Mucosa of stomach (tissue), 1 donor: Measurements from ENCODE around the gene WEE2.

Experiments
- H3K27me3 ChIP-seq: one replicate; pipeline ENCODE4 v1.7.0; 2013; ENCODE audit warnings: mild to moderate bottlenecking, low read length; ENCODE audit not compliant: control insufficient read depth, insufficient read depth
- H3K36me3 ChIP-seq: one replicate; pipeline ENCODE4 v1.7.0; 2013; ENCODE audit warnings: low read length; ENCODE audit not compliant: control insufficient read depth, insufficient read depth
- H3K4me1 ChIP-seq: one replicate; pipeline ENCODE4 v1.7.0; 2013; ENCODE audit warnings: mild to moderate bottlenecking, low read length; ENCODE audit not compliant: control insufficient read depth, insufficient read depth
- H3K4me3 ChIP-seq: one replicate; pipeline ENCODE4 v1.7.0; 2013; ENCODE audit warnings: low read length
- H3K9ac ChIP-seq: one replicate; pipeline ENCODE4 v1.7.0; 2013; ENCODE audit warnings: mild to moderate bottlenecking, low read length, moderate library complexity
- H3K9me3 ChIP-seq: one replicate; pipeline ENCODE4 v1.7.0; 2013; ENCODE audit warnings: mild to moderate bottlenecking, low read length, moderate library complexity; ENCODE audit not compliant: control insufficient read depth
- donor health status: Pancreatic carcinoma.

WEE2 gene

DNA sequence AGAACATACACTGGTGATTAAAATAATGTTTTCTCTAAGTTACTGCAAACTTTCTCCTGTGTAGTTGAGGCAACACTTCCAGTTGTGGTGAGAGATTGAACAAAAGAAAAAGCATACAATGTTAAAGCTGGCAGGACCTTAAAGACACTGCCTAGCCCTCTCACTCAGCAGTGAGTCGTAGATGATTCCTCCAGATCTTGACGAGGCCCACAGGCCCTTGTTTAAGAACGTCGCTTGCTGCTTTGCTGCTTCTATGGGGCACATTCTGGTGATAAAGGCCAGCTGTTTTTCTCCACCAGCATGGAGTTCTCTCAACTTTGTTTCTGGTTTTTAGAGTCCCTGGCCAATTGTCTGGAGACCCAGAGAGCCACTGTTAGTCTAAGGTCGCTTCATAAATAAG lies 3.4 kb upstream of the WEE2 start:
- Histone ChIP-seq H3K36me3 (no peaks in the 10 kb centered on the region), H3K9me3 (no peaks in the 10 kb centered on the region), H3K9ac (no peak overlapping the region), H3K4me3 (no peak overlapping the region), H3K4me1 (peaks cover 48% of the 10 kb centered on the region), H3K27me3 (no peaks in the 10 kb centered on the region)

DNA sequence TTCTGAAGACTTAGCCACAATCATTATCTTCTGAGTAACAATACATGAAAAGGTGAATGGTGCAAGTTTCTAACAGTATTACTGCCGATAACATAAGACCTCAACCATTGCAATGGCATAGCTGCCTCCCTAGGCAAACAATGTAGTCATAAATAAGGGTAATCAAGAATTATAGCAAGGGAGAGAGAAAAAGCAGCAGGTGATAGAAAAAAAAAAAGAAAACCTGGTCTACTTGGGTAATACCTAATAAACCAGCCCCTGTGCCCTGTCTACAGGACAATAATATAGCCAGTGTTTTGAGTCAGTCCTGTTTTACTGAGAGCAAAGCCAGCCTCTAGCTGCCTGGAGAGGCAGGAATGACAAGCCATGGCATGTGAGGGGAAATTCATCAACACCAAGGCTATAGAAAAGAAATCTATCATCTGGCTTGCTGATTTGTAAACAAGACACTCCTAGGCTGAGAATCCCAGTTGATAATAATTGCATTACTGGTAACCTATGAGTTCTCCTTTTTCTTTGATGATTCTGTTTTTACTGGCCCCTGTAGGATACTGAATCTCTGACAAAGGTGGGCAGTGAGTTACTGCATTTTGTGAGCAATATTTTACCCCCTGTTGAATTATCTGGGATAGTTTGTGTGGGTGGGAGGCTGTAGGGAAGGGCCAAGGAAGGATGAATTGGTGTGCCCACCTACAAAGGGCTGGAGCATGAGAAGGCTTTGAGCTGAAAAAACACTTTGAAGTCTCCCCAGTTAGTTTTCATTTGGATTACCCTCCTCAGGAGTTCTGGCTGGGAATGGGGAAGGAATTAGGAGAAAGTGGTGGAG lies 1.7 kb upstream of the WEE2 start:
- Histone ChIP-seq H3K4me3 (no peak overlapping the region), H3K9ac (no peak overlapping the region)

DNA sequence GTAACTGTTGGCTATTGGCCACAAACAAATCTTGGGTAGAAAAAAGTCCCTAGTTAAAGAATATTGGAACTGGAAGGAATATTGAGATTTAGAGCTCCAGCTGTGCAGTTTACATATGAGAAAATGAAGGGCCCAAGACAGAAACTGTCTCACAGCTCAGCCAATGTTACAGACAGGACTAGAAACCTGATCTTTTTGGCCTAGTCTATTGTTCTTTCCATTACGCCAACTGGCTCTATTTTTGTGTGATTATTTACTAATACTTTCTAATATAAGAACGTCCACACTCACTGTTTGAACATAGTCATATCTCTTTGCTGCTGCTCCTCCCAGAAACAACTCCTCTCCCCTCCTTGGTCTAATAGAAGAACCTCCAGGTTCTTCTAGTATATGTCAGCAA lies 1.2 kb downstream of the WEE2 start:
- no peak overlapping the region for H3K4me3 ChIP-seq
- no peaks in the 10 kb centered on the region for H3K36me3 ChIP-seq
- H3K9ac ChIP-seq = no peak overlapping the region
- peaks cover 31% of the 10 kb centered on the region for H3K4me1 ChIP-seq
- H3K9me3 ChIP-seq = no peaks in the 10 kb centered on the region
- no peaks in the 10 kb centered on the region for H3K27me3 ChIP-seq

More for the DNA sequence above, 1.7 kb upstream of the WEE2 start:
- H3K4me1 ChIP-seq = peaks cover 48% of the 10 kb centered on the region
- no peaks in the 10 kb centered on the region for H3K9me3 ChIP-seq
- no peaks in the 10 kb centered on the region for H3K27me3 ChIP-seq
- H3K36me3 ChIP-seq = no peaks in the 10 kb centered on the region

DNA sequence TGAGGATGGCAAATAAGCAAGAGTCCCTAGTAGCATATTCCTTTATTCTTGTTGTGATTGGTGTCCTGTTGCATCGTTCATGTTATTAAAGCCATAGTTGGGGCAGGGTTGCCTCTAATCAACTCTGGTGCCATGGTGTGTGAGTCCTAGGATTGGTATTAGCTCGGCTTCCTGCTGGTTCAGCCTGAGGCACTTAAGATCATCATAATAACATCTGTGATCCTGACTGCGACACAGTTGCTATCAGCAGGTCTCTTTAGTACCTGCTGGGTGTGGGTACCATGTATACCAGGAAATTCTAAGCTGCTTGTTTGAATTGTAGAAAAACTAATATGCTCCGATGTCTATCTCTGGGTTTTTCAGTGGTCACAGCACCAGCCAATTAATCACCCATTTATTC lies 1.6 kb downstream of the WEE2 start:
- Histone ChIP-seq H3K36me3 (no peaks in the 10 kb centered on the region), H3K4me1 (peaks cover 27% of the 10 kb centered on the region), H3K4me3 (no peak overlapping the region), H3K9me3 (no peaks in the 10 kb centered on the region), H3K27me3 (no peaks in the 10 kb centered on the region), H3K9ac (no peak overlapping the region)

DNA sequence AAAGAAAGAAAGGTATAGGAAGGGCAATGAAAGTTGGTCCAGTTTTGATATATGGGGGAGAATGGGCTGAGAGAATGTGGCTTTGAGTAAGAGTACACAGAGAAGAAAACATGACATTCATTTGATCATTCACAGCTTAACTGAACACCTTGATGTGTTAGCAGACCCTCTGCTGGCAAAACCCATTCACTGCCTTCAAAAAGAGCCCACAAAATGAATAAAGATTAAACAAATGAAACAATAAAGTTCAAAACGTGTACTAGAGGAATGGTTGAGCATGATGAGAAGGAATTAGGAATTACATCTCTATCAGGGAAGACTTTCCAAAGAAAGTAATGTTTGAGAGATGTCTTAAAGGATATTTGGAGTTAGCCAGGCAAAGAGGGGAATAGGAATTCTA lies 2.1 kb downstream of the WEE2 start:
- H3K4me1 ChIP-seq = peaks cover 21% of the 10 kb centered on the region
- no peaks in the 10 kb centered on the region for H3K27me3 ChIP-seq
- no peaks in the 10 kb centered on the region for H3K9me3 ChIP-seq
- no peaks in the 10 kb centered on the region for H3K36me3 ChIP-seq
- no peak overlapping the region for H3K4me3 ChIP-seq
- H3K9ac ChIP-seq = no peak overlapping the region

DNA sequence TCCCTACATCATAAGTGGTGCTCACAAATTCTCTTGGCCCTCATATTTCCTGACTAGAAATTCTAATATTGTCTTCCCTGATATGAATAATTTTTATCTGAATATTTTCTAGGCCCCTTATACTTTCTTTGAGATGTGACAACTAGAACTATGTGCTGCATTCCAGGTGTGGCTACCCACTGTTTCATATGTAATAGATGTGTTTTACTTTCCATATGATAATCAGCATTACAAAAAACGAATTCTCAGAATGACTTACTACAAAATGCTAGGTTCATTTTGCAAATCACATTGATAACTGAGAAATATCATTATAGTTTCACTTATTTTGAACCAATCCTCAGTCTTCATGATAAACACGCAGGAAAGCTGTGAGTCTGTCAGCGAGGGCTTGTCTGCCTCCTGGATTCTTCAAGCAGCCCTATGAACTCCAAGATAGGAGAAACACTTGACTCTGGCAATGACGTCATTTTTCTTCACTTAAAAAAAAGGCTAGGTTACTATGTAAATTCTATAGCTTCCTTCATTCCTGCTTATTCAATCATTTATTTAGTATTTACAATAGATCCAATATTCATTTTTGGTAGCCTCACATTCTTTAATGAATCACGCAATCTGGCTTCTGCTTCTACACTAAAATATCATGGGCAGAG lies 4.6 kb downstream of the WEE2 start:
- H3K9me3 ChIP-seq = no peaks in the 10 kb centered on the region
- H3K4me1 ChIP-seq = peaks cover 3% of the 10 kb centered on the region
- H3K9ac ChIP-seq = no peak overlapping the region
- H3K27me3 ChIP-seq = no peaks in the 10 kb centered on the region
- H3K4me3 ChIP-seq = no peak overlapping the region
- no peaks in the 10 kb centered on the region for H3K36me3 ChIP-seq

DNA sequence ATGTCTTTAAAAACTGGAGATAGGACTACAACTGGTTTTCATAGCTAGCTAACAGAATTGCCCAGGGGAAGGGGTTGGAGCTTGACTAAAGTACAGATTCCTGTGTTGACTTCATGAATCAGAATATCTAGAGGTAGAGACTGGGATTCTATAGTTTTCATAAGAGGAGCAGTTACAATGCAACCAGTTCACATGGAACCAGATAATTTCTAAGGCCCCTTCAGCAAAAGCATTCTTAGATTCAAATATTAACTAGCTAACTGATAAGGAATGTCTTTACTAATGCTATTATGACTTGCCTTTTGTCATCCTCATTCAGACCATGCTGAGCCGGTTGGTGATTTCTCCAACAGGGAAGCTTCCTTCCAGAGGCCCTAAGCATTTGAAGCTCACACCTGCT lies 5.7 kb downstream of the WEE2 start:
- H3K4me3 ChIP-seq = no peak overlapping the region
- H3K4me1 ChIP-seq = peaks cover 2% of the 10 kb centered on the region
- no peaks in the 10 kb centered on the region for H3K36me3 ChIP-seq
- H3K9me3 ChIP-seq = no peaks in the 10 kb centered on the region
- no peak overlapping the region for H3K9ac ChIP-seq
- H3K27me3 ChIP-seq = no peaks in the 10 kb centered on the region

DNA sequence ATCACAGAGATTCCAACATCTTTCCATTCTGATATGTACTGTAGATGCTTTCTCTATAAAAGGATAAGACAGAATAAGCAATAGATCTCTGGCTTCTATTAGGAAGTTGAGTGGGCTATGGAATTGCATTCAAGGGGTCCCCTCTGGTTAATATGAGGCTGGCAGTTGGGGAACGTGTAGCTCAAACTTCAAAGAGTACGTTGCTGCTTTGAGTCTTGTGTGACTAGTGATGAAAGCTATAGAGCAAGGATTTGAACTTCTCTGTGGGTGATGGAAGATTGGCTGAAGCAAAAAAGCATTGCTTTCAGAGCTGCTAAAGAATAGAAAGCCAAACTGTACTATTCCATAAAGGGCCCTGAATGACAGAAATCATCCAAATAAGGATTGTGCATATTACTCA lies 6.4 kb downstream of the WEE2 start:
- no peaks in the 10 kb centered on the region for H3K27me3 ChIP-seq
- H3K4me1 ChIP-seq = no peaks in the 10 kb centered on the region
- no peaks in the 10 kb centered on the region for H3K36me3 ChIP-seq
- H3K9ac ChIP-seq = no peak overlapping the region
- H3K9me3 ChIP-seq = no peaks in the 10 kb centered on the region
- H3K4me3 ChIP-seq = no peak overlapping the region

DNA sequence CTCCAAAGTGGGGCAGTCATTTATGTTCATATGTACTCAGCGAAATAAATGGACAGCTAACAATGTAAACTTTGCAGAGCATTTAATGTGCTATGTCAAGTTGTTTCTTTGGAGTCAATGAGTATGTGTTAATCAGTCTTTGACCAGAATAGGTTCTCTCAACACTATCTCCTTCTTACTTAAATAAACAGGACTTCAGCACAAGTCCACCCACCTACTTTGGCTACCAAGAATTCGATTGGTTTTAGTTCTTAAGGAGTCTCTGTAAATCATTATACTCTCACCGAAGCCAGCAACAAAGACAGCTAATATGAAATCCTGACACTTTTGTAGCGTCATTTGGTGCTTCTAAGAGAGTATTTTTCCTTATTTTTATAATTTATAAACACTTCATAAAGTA lies 6.9 kb downstream of the WEE2 start:
- Histone ChIP-seq H3K9me3 (no peaks in the 10 kb centered on the region), H3K27me3 (no peaks in the 10 kb centered on the region), H3K9ac (no peak overlapping the region), H3K4me3 (no peak overlapping the region), H3K4me1 (no peaks in the 10 kb centered on the region), H3K36me3 (no peaks in the 10 kb centered on the region)

DNA sequence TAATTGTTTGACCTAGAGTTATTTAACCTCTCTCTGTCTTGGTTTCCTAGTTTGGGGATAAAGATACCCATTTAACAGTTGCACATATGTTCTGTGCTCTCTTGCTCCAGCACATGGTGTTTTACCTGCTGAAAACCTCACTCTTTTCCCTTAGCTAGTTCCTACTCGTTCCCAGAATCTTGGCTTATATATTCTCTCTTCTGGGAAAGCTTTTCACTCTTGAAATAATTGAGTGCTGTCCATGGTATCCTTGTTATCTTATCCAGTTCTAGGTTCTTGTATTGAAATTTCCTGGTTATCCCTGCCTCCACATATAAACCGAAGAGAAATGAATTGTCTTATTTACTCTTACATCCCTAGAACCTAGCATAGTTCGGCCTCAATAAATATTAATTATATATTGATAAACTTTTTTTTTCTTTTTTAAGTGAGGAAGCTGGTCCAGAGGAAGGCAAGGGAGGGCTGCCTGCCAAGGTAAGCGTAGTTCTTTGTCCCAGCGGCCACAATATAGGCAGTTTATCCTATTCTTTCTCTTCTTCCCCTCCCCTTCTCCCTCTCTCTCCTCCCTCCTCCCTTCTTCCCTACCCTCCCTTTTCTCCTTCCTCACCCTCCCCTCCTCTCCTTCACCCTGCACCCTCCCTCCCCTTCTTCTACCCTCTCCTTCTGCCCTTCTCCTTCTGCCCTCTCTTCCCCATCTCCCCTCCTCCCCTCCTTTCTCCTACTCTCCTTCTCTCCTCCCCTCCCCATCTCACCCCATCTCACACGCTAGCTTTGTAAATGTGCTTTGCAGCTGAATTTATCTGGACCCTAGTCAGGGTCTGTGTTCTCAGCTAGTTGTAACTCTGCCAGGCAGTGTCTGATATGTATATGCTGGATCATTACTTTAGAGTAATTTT lies 7.9 kb downstream of the WEE2 start:
- H3K9ac ChIP-seq = no peak overlapping the region
- no peaks in the 10 kb centered on the region for H3K4me1 ChIP-seq
- no peaks in the 10 kb centered on the region for H3K27me3 ChIP-seq
- no peak overlapping the region for H3K4me3 ChIP-seq
- no peaks in the 10 kb centered on the region for H3K36me3 ChIP-seq
- no peaks in the 10 kb centered on the region for H3K9me3 ChIP-seq

DNA sequence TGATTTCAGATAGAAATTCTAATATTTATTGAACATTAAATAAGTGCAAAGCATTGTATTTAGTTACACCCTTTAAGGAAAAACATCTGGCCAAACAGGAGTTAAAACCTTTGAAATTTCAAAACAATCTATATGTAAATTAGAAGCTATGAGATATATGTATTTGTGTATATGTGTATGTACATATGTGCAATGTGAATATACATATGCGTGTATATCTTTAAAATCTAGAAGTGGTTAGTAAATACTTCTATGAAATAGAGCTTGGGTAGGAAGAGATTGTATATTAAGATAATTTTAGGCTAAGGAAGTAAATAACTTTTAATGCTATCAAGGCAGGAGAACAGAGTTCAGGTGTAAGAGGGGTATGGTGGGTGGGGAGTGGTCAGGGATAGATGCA lies 9.3 kb downstream of the WEE2 start:
- Histone ChIP-seq H3K9ac (no peak overlapping the region), H3K4me1 (no peaks in the 10 kb centered on the region), H3K9me3 (no peaks in the 10 kb centered on the region), H3K27me3 (no peaks in the 10 kb centered on the region), H3K4me3 (no peak overlapping the region), H3K36me3 (no peaks in the 10 kb centered on the region)

DNA sequence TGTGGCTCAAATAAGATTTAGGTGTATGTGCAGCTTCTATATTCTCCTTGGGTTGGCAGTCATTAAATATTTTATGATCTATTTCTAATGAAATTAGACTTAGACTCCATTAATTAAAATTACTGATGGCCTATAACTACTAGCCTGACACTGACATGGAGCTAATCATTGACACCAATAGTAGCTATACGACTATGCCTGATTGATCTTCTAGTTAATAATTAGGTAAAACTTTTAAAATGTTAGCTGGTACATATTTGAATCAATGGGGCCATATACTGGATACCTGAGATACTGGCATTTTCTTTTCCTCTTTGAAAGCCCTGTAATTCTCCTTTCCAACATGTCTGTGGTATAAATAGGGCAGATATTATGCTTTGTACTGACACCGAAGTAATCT lies 14.4 kb downstream of the WEE2 start:
- Histone ChIP-seq H3K36me3 (no peaks in the 10 kb centered on the region), H3K27me3 (no peaks in the 10 kb centered on the region), H3K9me3 (no peaks in the 10 kb centered on the region), H3K9ac (no peak overlapping the region), H3K4me1 (no peaks in the 10 kb centered on the region), H3K4me3 (no peak overlapping the region)
